ENCODE measurements around the gene GSTT4.
"Not testable (repeated sequence)": the region's sequence is repeated elsewhere in the genome, so short reads cannot be mapped to it uniquely, and the experiment has no call there.

GSTT4 gene

GRCh38 chr22:24005201-24005600 lies at the start of gene GSTT4:
GSTT4 (minus strand) TSS chr22:24005453; CDS start chr22:24005356, 97 bp downstream.
- no peak for DNase-seq (ENCODE audit: low read depth in 2 of 2, low spot score in 1 of 2)

GRCh38 chr22:24054356-24054755 lies 49.1 kb upstream of the GSTT4 start:
- DNase-seq (ENCODE audit: low read depth in 2 of 2, low spot score in 1 of 2): no peak

DNA sequence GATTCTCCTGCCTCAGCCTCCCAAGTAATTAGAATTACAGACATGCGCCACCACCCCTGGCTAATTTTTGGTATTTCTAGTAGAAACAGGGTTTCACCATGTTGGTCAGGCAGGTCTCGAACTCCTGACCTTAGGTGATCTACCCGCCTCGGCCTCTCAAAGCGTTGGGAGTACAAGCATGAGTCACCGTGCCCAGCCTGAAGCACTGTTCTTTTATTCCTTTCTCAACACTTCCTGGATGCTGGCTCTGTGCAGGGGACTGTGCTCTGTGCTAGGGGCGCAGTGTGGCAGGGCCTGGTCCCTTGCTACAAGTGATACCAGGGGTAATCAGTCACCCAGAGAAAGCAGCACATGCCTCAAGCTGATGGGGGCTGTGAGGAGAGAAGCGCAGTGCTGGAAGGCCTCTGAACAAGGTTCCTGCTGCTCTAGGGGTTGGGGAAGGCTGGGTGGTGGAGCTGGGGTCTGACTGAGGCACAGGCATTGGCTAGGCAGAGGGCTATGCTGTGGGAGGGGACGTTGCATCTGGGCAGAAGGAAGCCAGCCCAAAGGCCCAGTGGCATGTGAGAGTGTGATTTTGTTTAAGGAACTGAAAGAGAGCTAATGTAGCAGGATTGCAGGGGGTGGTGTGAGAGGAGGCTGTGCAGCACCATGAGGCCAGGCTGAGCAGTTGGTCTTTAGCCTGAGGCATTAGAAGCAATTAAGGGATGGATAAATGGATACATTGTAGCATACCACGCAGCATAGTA lies 48.4 kb upstream of the GSTT4 start:
- no peak for DNase-seq (ENCODE audit: low read depth in 2 of 2, low spot score in 1 of 2)

DNA sequence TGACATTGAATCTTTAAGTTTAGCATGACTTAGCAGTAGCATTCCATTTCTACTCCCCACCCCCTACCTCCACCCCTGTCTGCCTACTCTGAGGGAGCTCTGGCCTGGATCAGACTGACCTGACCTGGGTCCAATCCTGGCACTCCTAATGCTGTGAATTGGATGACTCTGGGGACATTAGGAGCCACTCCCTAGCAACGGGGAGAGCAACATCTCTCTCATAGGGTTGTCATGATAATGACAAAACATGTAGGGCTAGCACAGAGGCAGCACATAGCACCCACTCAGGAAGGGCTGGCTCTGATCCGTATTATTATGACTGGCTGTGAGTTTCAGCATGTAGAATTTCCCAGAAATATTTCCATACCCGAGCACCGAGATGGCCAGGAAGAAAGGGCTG lies 46.3 kb upstream of the GSTT4 start:
- DNase-seq (ENCODE audit: low read depth in 2 of 2, low spot score in 1 of 2): no peak

DNA sequence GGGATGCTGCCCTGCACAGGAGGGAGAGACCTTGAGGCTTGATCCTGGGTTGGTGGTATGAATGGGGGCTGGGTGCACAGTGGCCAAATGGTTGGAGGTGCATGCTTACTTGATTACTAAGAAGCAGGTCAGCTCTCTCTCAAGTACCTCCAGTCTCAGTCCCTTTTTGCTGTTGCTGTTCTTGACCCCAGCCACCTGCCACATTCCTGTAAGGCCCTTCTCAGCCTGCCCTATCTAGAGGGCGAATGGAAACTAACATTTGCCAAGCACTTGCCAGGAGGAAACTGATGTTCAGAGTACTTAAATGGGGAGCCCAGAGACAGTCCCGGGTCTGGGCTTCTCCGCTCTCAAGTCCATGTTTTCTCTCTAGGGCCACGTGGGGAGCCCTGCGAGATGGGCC lies 45.8 kb upstream of the GSTT4 start:
- no peak for DNase-seq (ENCODE audit: low read depth in 2 of 2, low spot score in 1 of 2)

DNA sequence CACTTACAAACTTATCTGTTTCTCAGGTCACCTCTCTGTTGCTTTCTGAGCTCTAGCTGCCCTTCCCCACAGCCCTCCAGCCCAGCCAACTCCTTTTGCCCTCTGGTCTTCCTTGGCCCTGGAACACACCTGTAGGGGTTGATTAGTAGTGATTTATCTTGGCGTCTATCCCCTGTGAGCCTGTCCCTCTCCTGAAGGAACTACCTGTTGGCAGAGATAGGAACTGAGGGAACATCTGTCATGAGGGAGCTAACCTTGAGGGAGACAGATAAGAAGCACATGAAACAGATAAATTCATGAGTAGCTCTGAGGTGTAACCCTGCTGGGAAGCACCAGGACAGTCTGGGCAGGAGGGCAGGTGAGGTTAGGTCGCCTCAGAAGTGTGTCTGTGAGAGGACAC lies 44.7 kb upstream of the GSTT4 start:
- no peak for DNase-seq (ENCODE audit: low read depth in 2 of 2, low spot score in 1 of 2)

DNA sequence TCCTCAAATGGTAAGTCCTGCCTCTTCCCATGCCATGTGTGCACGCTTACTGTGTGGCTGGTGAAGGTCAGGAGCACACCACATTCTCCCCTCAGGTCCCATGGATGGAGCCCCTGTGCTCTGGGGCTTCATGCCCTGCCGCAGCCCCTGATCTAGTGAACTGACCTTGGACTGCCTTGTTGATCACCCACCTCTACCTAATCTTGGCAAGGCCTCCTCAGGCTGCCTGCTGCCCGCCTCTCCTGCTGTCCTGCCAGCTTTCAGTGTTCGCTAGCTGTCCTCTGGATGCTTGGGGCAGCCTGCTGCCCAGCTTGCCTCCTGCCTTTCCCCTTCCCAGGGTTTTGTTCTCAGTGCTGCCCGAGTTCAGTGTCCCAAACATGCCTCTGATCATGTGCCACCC lies 44.0 kb upstream of the GSTT4 start:
- DNase-seq (ENCODE audit: low read depth in 2 of 2, low spot score in 1 of 2): no peak

- no peak for DNase-seq (ENCODE audit: low read depth in 2 of 2, low spot score in 1 of 2)
Measured at GRCh38 chr22:24046024-24046423, 40.8 kb upstream of the GSTT4 start.

DNA sequence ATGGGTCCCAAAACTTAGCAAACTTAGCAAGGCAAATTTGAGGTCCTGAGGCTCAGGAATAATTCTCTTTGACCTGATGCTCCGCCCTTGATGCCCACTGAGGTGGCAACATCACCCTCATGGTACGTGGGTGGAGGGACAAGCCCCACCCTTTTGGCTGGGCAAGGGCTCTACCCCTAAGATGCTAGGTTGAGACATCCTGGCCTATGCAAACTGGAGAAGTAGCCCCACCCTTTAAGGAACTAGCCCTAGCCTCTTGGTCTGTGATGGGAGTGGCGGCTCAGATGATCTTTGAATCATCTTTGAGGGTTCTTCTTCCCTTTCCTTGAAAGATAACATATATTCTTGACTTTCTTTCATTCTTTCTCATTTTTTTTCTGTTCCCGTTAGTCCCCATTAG lies 38.7 kb upstream of the GSTT4 start:
- no peak for DNase-seq (ENCODE audit: low read depth in 2 of 2, low spot score in 1 of 2)

GRCh38 chr22:24043465-24043864 lies 38.2 kb upstream of the GSTT4 start:
- DNase-seq (ENCODE audit: low read depth in 2 of 2, low spot score in 1 of 2): not testable (repeated sequence)

- no peak for DNase-seq (ENCODE audit: low read depth in 2 of 2, low spot score in 1 of 2)
Measured at GRCh38 chr22:24040946-24041345, 35.7 kb upstream of the GSTT4 start.

- DNase-seq (ENCODE audit: low read depth in 2 of 2, low spot score in 1 of 2): no peak
Measured at GRCh38 chr22:24039046-24039445, 33.8 kb upstream of the GSTT4 start.

- no peak for DNase-seq (ENCODE audit: low read depth in 2 of 2, low spot score in 1 of 2)
Measured at GRCh38 chr22:24037851-24038765, 32.9 kb upstream of the GSTT4 start.

DNA sequence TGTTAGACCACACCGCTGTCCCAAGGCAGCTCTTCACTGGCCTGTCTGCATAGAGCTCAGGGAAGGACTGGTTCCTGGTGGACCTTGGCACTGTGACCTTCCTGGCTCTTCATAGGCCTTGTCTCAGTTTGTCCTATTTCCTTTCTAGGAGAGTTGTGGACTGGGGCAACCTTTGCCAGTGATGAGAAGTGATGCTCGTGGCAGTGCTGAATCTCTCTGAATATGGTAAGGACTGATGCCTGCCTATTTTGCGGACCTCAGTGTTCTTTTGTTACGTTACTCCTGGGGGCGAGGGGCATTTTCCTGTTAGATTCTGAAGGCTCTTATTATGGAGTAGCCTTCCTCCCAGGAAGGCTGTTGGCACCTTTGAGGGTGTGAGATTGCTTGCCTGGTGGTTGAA lies 30.0 kb upstream of the GSTT4 start:
- no peak for DNase-seq (ENCODE audit: low read depth in 2 of 2, low spot score in 1 of 2)

DNA sequence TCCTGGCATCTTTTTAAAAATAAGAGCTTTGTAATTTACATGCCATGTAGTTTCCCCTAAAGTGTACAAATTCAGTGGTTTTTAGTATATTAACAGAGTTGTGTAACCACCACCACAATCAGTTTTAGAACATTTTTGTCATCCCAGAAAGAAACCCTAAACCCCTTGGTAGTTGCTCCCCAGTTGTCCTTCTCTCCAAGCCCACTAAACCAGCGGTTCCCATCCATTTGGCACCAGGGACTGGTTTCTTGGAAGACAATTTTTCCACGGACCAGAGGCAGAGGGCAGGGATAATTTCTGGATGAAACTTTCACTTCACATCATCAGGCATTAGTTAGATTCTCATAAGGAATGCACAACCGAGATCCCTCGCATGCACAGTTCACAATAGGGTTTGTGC lies 28.5 kb upstream of the GSTT4 start:
- DNase-seq (ENCODE audit: low read depth in 2 of 2, low spot score in 1 of 2): no peak

- DNase-seq (ENCODE audit: low read depth in 2 of 2, low spot score in 1 of 2): no peak
Measured at GRCh38 chr22:24030186-24030702, 25.0 kb upstream of the GSTT4 start.

- no peak for DNase-seq (ENCODE audit: low read depth in 2 of 2, low spot score in 1 of 2)
Measured at GRCh38 chr22:24029304-24029703, 24.1 kb upstream of the GSTT4 start.

DNA sequence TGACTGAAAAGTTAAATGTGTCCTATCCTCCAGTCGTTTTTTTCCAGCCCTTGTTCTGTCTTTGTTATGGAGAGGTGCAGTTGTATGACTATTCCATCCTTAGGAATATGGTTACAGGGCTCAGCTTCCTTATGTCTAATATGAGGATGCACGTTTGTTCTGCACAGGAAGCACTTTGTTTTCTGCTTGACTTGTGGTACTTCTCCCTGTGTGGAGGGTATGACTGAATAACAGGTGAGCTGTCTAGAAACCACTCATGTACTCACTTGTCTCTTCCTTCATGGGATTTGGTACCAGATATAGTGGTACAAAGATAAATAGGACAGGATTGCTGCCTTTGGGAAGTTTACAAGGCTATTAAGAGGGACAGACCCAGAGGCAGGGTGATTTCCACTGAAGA lies 23.3 kb upstream of the GSTT4 start:
- no peak for DNase-seq (ENCODE audit: low read depth in 2 of 2, low spot score in 1 of 2)

DNA sequence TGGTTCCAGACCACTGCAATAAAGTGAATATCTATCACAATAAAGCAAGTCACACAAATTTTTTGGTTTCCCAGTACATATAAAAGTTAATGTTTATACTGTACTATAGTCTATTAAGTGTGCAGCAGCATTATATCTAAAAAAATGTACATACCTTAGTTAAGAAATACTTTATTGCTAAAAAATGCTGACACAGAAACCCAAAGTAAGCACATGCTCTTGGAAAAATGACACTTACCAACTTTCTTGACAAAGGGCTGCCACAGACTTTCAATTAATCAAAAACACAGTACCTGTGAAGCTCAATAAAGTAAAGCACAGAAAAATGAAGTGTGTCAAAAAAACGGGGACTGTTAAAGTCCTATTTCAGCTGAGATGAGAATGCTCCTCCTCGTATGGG lies 22.7 kb upstream of the GSTT4 start:
- no peak for DNase-seq (ENCODE audit: low read depth in 2 of 2, low spot score in 1 of 2)

DNA sequence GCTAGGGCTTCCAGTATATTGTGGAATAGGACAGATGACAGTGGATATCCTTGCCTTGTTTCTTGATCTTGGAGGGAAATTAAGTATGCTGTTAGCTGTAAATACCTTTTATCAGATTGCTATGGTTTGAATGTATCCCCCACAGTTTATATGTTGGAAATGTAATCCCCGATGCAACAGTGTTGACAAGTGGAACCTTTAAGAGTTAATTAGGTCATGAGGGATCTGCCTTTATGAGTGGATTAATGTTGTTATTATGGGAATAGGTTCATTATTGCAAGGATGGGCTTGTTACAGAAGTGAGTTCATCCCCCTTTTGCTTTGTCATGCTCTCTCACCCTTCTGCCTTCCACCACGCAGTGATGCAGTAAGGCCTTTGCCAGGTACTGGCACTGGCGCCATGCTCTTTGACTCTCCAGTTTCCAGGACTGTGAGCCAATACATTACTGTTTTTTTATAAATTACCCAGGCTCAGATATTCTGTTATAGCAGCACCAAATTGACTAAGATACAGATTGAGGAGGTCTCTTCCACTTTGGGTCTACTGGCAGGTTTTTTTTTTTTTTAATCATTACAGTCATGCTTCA lies 22.2 kb upstream of the GSTT4 start:
- no peak for DNase-seq (ENCODE audit: low read depth in 2 of 2, low spot score in 1 of 2)

GRCh38 chr22:24026733-24027132 lies 21.5 kb upstream of the GSTT4 start:
- DNase-seq (ENCODE audit: low read depth in 2 of 2, low spot score in 1 of 2): no peak

GRCh38 chr22:24026056-24026455 lies 20.8 kb upstream of the GSTT4 start:
- no peak for DNase-seq (ENCODE audit: low read depth in 2 of 2, low spot score in 1 of 2)
